H9 (cell line): ENCODE data around the gene BICD2. TPM values are rescaled to one million over a fixed set of nuclear protein-coding genes. Genes with fewer than 3 reads are reported as not detected.

Experiments
- DNase-seq: peaks from one replicate; pipeline ENCODE4 v3.0.0-alpha.2; 2017
- H2AFZ ChIP-seq: one replicate; pipeline ENCODE4 v1.6.1; 2013; ENCODE audit warnings: mild to moderate bottlenecking, low read length, control low read depth, moderate library complexity
- H2AK5ac ChIP-seq: 2 replicates; pipeline ENCODE4 v1.6.1; 2013; ENCODE audit warnings: low read length, control low read depth, mixed read lengths; ENCODE audit not compliant: insufficient read length
- H2BK120ac ChIP-seq: one replicate; pipeline ENCODE4 v1.6.1; 2013; ENCODE audit warnings: low read depth, mild to moderate bottlenecking, low read length, control low read depth, inconsistent platforms; ENCODE audit not compliant: poor library complexity, severe bottlenecking
- H2BK12ac ChIP-seq: 2 replicates; pipeline ENCODE4 v1.6.1; 2013; ENCODE audit warnings: low read length, control low read depth, mixed read lengths, low read depth; ENCODE audit not compliant: insufficient read length
- H2BK15ac ChIP-seq: 2 replicates; pipeline ENCODE4 v1.6.1; 2013; ENCODE audit warnings: low read depth, low read length, control low read depth
- H2BK20ac ChIP-seq: one replicate; pipeline ENCODE4 v1.6.1; 2013; ENCODE audit warnings: low read depth, mild to moderate bottlenecking, low read length, control low read depth, inconsistent platforms; ENCODE audit not compliant: poor library complexity, severe bottlenecking
- H2BK5ac ChIP-seq: 2 replicates; pipeline ENCODE4 v1.6.1; 2013; ENCODE audit warnings: low read length, control low read depth, mixed read lengths; ENCODE audit not compliant: insufficient read length
- H3K14ac ChIP-seq: 2 replicates; pipeline ENCODE4 v1.6.1; 2013; ENCODE audit warnings: low read length, control low read depth; ENCODE audit not compliant: insufficient read depth
- H3K18ac ChIP-seq: 2 replicates; pipeline ENCODE4 v1.6.1; 2013; ENCODE audit warnings: low read depth, mild to moderate bottlenecking, mixed read lengths, low read length, control low read depth; ENCODE audit not compliant: insufficient read length
- H3K23ac ChIP-seq: 2 replicates; pipeline ENCODE4 v1.6.1; 2013; ENCODE audit warnings: low read length, control low read depth, mixed read lengths, low read depth; ENCODE audit not compliant: insufficient read length
- H3K23me2 ChIP-seq: 2 replicates; pipeline ENCODE4 v1.6.1; 2013; ENCODE audit warnings: low read depth, mild to moderate bottlenecking, mixed read lengths, low read length, control low read depth; ENCODE audit not compliant: insufficient read length, poor library complexity, severe bottlenecking
- H3K27ac ChIP-seq: 2 replicates; pipeline ENCODE4 v1.5.1; 2013; ENCODE audit warnings: low read length, control low read depth, mixed read lengths, low read depth; ENCODE audit not compliant: insufficient read length
- H3K27me3 ChIP-seq: 2 replicates; pipeline ENCODE4 v1.6.1; 2013; ENCODE audit warnings: low read length, control low read depth, inconsistent platforms; ENCODE audit not compliant: insufficient read depth
- H3K4ac ChIP-seq: 2 replicates; pipeline ENCODE4 v1.6.1; 2013; ENCODE audit warnings: low read depth, mild to moderate bottlenecking, control low read depth, inconsistent platforms, low read length, moderate library complexity
- H3K4me1 ChIP-seq: 2 replicates; pipeline ENCODE4 v1.6.1; 2013; ENCODE audit warnings: low read length, control low read depth, inconsistent platforms; ENCODE audit not compliant: insufficient read depth
- H3K4me2 ChIP-seq: 2 replicates; pipeline ENCODE4 v1.6.1; 2013; ENCODE audit warnings: low read length, control low read depth, mixed read lengths; ENCODE audit not compliant: insufficient read length, insufficient read depth
- H3K56ac ChIP-seq: 2 replicates; pipeline ENCODE4 v1.6.1; 2013; ENCODE audit warnings: low read depth, mild to moderate bottlenecking, mixed read lengths, low read length, control low read depth; ENCODE audit not compliant: insufficient read length
- H3K79me1 ChIP-seq: 2 replicates; pipeline ENCODE4 v1.6.1; 2013; ENCODE audit warnings: low read depth, mild to moderate bottlenecking, moderate library complexity, low read length, control low read depth, inconsistent platforms; ENCODE audit not compliant: insufficient read depth, poor library complexity, severe bottlenecking
- H3K79me2 ChIP-seq: 2 replicates; pipeline ENCODE4 v1.6.1; 2013; ENCODE audit warnings: low read length, control low read depth, inconsistent platforms; ENCODE audit not compliant: insufficient read depth
- H3K9ac ChIP-seq: 2 replicates; pipeline ENCODE4 v1.6.1; 2013; ENCODE audit warnings: low read length, control low read depth, mixed read lengths; ENCODE audit not compliant: insufficient read length; ENCODE audit errors: extremely low read depth
- H3K9me3 ChIP-seq: one replicate; pipeline ENCODE4 v1.6.1; 2013; ENCODE audit warnings: low read depth, low read length, inconsistent platforms; ENCODE audit not compliant: control insufficient read depth
- H3T11ph ChIP-seq: one replicate; pipeline ENCODE4 v1.6.1; 2013; ENCODE audit warnings: mild to moderate bottlenecking, low read length, control low read depth, inconsistent platforms
- H4K20me1 ChIP-seq: one replicate; pipeline ENCODE4 v1.6.1; 2013; ENCODE audit not compliant: control insufficient read depth, insufficient read length, insufficient read depth
- H4K5ac ChIP-seq: 2 replicates; pipeline ENCODE4 v1.6.1; 2013; ENCODE audit warnings: low read depth, mild to moderate bottlenecking, mixed read lengths, low read length, control low read depth; ENCODE audit not compliant: insufficient read length
- H4K8ac ChIP-seq: replicated peaks from 2 replicates; pipeline ENCODE4 v1.6.1; 2013; ENCODE audit warnings: low read length, control low read depth, mixed read lengths, low read depth; ENCODE audit not compliant: insufficient read length
- H4K91ac ChIP-seq: 2 replicates; pipeline ENCODE4 v1.6.1; 2013; ENCODE audit warnings: low read depth, mild to moderate bottlenecking, moderate library complexity, mixed read lengths, low read length, control low read depth; ENCODE audit not compliant: insufficient read length
- H3K27ac Mint-ChIP-seq, 3 experiments: 2 replicates in 2 of 3; 3 replicates in 1 of 3; pipeline ENCODE4 v1.8.0; 2020 to 2021; ENCODE audit warnings: mixed read lengths in 3 of 3, mild to moderate bottlenecking in 1 of 3, moderate library complexity in 1 of 3
- H3K27me3 Mint-ChIP-seq: 2 replicates; pipeline ENCODE4 v1.8.0; 2021; ENCODE audit warnings: low read depth, mild to moderate bottlenecking, moderate library complexity, mixed read lengths
- H3K36me3 Mint-ChIP-seq, 3 experiments: 2 replicates in 2 of 3; 3 replicates in 1 of 3; pipeline ENCODE4 v1.8.0; 2020 to 2021; ENCODE audit warnings: low read depth in 3 of 3, mixed read lengths in 3 of 3; ENCODE audit not compliant: insufficient read depth in 1 of 3
- H3K4me1 Mint-ChIP-seq, 2 experiments: 2 replicates each; pipeline ENCODE4 v1.8.0; 2020; ENCODE audit warnings: mixed read lengths in 2 of 2
- H3K4me3 Mint-ChIP-seq, 2 experiments: 2 replicates in 1 of 2; 3 replicates in 1 of 2; pipeline ENCODE4 v1.8.0; 2020 to 2021; ENCODE audit warnings: mild to moderate bottlenecking in 2 of 2, mixed read lengths in 2 of 2, moderate library complexity in 1 of 2
- H3K9me3 Mint-ChIP-seq, 2 experiments: 2 replicates in 1 of 2; 3 replicates in 1 of 2; pipeline ENCODE4 v1.8.0; 2020; ENCODE audit warnings: mild to moderate bottlenecking in 2 of 2, mixed read lengths in 2 of 2, moderate library complexity in 1 of 2
- WGBS: extraction: QIAGEN DNeasy Blood & Tissue Kit; methylation state at CpG from one replicate; pipeline ENCODE4 v1.1.7; 2013; ENCODE audit warnings: missing lambda C conversion rate, low lambda C conversion rate, mixed read lengths; ENCODE audit not compliant: insufficient read length; ENCODE audit errors: extremely low coverage; 5-methylcytosine and 5-hydroxymethylcytosine counted together
- total RNA-seq: library from RNA; stranded (reverse); gene quantifications from 2 replicates; pipeline ENCODE4 v1.2.1, GENCODE V29; 2021
- TF ChIP-seq, protein P1 (sequence below): fragments of 200-600 bp; sonication (generic); conservative IDR thresholded peaks from 3 replicates; pipeline ENCODE4 v1.8.0; 2021; ENCODE audit warnings: antibody characterized with exemption, mild to moderate bottlenecking

BICD2 gene
- total RNA-seq, 1 experiment from 2014 or later: 22.3 TPM

DNA sequence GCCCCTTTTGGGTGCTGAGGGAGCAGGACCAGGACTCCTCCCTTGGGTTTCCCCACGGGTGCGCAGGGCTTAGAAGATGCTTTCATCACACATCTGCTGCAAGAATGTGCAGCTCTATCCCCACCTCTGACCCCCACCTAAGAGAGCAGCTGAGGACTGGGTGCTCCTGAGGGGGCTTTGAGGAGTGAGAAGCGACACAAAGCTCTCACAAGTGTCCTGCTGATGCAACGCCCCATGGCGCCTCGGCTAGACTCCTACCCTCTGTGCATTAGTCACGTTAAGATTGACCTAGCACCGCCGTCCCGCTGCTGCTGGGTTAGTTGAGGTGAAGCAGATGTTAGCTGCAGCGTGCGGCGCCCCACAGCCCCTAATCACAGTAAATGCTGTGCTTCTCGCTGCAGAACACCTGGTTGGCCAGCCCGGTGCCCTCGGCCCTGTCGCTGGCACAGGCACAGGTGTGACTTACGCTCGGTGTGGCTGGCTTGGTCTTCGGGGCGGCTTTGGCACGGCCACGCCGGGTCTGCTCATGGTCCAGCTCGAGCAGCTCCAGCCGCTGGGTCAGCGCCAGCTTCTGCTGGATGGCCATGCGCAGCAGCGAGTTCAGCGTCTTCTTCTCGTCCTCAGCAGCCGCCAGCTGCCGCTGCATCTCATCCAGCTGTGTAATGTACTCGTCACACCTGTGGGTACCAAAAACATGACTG lies 49.7 kb downstream of the BICD2 start:
- Histone ChIP-seq H3K9me3 (no peaks in the 10 kb centered on the region), H4K20me1 (no peaks in the 10 kb centered on the region), H3K14ac (no peak overlapping the region), H3K4ac (no peak overlapping the region), H2BK5ac (no peak overlapping the region), H3K18ac (no peak overlapping the region), H3K23ac (no peak overlapping the region), H3K4me1 (no peaks in the 10 kb centered on the region), H3K79me1 (no peaks in the 10 kb centered on the region), H4K91ac (no peak overlapping the region), H3K56ac (no peak overlapping the region), H2AFZ (no peak overlapping the region), H3K23me2 (no peaks in the 10 kb centered on the region), H3K79me2 (no peaks in the 10 kb centered on the region), H4K8ac (no peak overlapping the region), H3T11ph (no peak overlapping the region), H3K27me3 (no peaks in the 10 kb centered on the region), H2BK120ac (no peak overlapping the region), H2BK20ac (no peak overlapping the region), H3K9ac (no peak overlapping the region), H2BK12ac (no peak overlapping the region), H3K27ac (no peak overlapping the region), H3K4me2 (no peak overlapping the region), H4K5ac (no peak overlapping the region), H2AK5ac (no peak overlapping the region), H2BK15ac (no peak overlapping the region)
- TF ChIP-seq, protein P1, sequence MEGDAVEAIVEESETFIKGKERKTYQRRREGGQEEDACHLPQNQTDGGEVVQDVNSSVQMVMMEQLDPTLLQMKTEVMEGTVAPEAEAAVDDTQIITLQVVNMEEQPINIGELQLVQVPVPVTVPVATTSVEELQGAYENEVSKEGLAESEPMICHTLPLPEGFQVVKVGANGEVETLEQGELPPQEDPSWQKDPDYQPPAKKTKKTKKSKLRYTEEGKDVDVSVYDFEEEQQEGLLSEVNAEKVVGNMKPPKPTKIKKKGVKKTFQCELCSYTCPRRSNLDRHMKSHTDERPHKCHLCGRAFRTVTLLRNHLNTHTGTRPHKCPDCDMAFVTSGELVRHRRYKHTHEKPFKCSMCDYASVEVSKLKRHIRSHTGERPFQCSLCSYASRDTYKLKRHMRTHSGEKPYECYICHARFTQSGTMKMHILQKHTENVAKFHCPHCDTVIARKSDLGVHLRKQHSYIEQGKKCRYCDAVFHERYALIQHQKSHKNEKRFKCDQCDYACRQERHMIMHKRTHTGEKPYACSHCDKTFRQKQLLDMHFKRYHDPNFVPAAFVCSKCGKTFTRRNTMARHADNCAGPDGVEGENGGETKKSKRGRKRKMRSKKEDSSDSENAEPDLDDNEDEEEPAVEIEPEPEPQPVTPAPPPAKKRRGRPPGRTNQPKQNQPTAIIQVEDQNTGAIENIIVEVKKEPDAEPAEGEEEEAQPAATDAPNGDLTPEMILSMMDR: no peak
- H3K36me3 Mint-ChIP-seq: peaks cover 24 to 76% (median 63%) of the 10 kb centered on the region in 3 experiments; a peak in 6 of 7 replicates
- H3K4me3 Mint-ChIP-seq: no peak overlapping the region
- no peak for DNase-seq
- no peaks in the 10 kb centered on the region for H3K4me1 Mint-ChIP-seq
- WGBS: no CpG with 5 or more reads among the region's 34 CpGs
- H3K27me3 Mint-ChIP-seq: no peaks in the 10 kb centered on the region
- no peaks in the 10 kb centered on the region for H3K9me3 Mint-ChIP-seq
- no peak overlapping the region for H3K27ac Mint-ChIP-seq
